Upper lobe of right lung (tissue), 1 donor: ENCODE data around the gene WNK2. TPM values are rescaled to one million over a fixed set of nuclear protein-coding genes. Genes with fewer than 3 reads are reported as not detected.
"Not testable (repeated sequence)": the region's sequence is repeated elsewhere in the genome, so short reads cannot be mapped to it uniquely, and the experiment has no call there.

Source experiments
- ATAC-seq: fragments of 200-7000 bp; cut with Tn5 transposase; one replicate; pipeline ENCODE4 v1.9.1; 2020; ENCODE audit warnings: mild to moderate bottlenecking, moderate library complexity
- DNase-seq: peaks from one replicate; pipeline ENCODE4 v3.0.0-alpha.2; 2020
- H3K27ac ChIP-seq: fragments of 200-600 bp; one replicate; pipeline ENCODE4 v1.8.0; 2022
- H3K27me3 ChIP-seq: fragments of 200-600 bp; one replicate; pipeline ENCODE4 v1.8.0; 2022; ENCODE audit warnings: mild to moderate bottlenecking
- H3K36me3 ChIP-seq: fragments of 200-600 bp; one replicate; pipeline ENCODE4 v1.8.0; 2022
- H3K4me1 ChIP-seq: fragments of 200-600 bp; one replicate; pipeline ENCODE4 v1.8.0; 2022
- H3K4me3 ChIP-seq: fragments of 200-600 bp; one replicate; pipeline ENCODE4 v1.8.0; 2022; ENCODE audit warnings: mild to moderate bottlenecking
- H3K9me3 ChIP-seq: fragments of 200-600 bp; one replicate; pipeline ENCODE4 v1.8.0; 2022
- CTCF ChIP-seq: fragments of 200-600 bp; IDR thresholded peaks from one replicate; pipeline ENCODE4 v1.8.0; 2022; ENCODE audit warnings: antibody characterized with exemption
- intact Hi-C: fragments of 100-400 bp; cut with DNase I; formaldehyde crosslinking; loops from one replicate; pipeline ENCODE4 v1.11.0; 2022
- total RNA-seq: library from RNA; stranded (reverse); fragmentation: NEBNext Ultra II Directional; extraction: Animal tissue kit (Norgen Biotek cat#: 25700); gene quantifications from one replicate; pipeline ENCODE4 v1.2.1, GENCODE V29; 2021
- donor health status: DM: no; HTN: yes; CAD: no; lungs with severe emphysema.

The WNK2 gene
- total RNA-seq, 1 donor from 2014 or later = 0.35 TPM

GRCh38 chr9:93320591-93321219 lies 136.8 kb downstream of the WNK2 start:
- Histone ChIP-seq H3K36me3 (no peaks in the 10 kb centered on the region), H3K4me1 (no peaks in the 10 kb centered on the region), H3K27me3 (peaks cover 10% of the 10 kb centered on the region), H3K27ac (no peak overlapping the region), H3K4me3 (no peak overlapping the region), H3K9me3 (no peaks in the 10 kb centered on the region)
- peak; percentile 53 for DNase-seq
- ATAC-seq = no peak
- no peak for TF ChIP-seq CTCF
- intact Hi-C loops = no loop called here

- ATAC-seq (no peak), DNase-seq (peak; percentile 44)
- Histone ChIP-seq H3K36me3 (no peaks in the 10 kb centered on the region), H3K4me3 (no peak overlapping the region), H3K27ac (no peak overlapping the region), H3K9me3 (no peaks in the 10 kb centered on the region), H3K4me1 (no peaks in the 10 kb centered on the region), H3K27me3 (peaks cover 10% of the 10 kb centered on the region)
- intact Hi-C loops = no loop called here
- no peak for TF ChIP-seq CTCF
Observed at GRCh38 chr9:93321220-93321610, 137.3 kb downstream of the WNK2 start.

DNA sequence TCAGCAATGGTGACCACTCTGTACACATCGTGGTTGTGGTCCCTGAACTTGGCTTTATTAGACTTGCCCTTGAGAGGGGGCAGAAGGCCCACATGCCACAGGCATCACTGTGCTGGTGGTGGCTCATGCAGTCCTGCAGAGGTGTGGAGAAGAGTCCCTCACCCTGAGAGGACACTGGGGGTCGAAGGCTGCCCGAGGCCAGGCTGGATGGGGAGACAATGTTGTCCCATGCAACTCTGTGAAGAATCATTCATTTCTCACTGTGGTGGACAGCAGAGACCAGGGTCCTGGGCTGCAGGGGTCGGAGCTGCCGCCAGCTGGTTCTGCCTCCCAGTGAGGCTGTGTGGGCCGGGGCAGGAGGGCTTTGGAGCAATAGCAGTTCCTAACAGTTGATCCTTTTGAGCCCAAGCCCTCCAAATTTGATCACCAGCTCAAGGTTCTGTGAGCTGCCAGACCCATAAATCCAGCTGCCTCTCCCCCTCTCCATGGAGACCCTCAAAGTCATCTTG lies 139.6 kb downstream of the WNK2 start:
- H3K27me3 ChIP-seq, ATAC-seq, H3K4me3 ChIP-seq, H3K9me3 ChIP-seq, H3K36me3 ChIP-seq, DNase-seq, H3K27ac ChIP-seq, H3K4me1 ChIP-seq, intact Hi-C loops: not testable (repeated sequence)

DNA sequence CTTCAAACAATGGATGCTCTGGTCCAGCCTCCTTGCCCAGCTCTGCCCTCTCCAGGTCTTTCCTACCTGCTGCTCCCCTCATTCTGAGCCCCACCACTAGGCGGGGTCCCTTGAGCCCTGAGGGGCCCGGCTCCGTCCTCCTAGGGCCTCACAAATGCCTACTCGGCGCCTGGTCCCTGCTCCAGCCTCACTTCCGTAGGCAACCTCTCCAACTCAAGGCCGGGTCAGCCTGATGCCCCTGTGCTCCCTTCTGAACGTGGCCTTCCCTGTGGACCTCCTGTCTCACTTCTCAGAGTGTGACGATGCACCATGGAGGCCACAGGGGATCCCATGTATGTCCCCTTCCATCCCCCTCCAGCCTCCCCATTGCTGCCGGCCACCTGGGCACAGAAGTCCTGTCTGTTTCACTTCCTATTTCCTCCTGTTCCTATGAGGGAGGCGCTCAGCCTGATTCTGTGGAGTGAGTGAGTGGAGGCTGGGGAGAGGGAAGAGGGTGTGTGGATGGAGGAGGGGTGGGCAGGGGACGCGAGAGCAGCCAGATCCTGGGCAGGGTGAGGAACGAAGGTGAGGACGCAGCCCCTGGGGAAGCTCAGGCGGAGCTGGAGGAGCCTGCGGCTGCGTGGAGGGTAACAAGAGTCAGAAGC lies 140.4 kb downstream of the WNK2 start:
- no peaks in the 10 kb centered on the region for H3K4me1 ChIP-seq
- peaks cover 4% of the 10 kb centered on the region for H3K27me3 ChIP-seq
- ATAC-seq (no peak), DNase-seq (peak; percentile 60)
- no peaks in the 10 kb centered on the region for H3K9me3 ChIP-seq
- H3K4me3 ChIP-seq = no peak overlapping the region
- intact Hi-C loops = no loop called here
- no peaks in the 10 kb centered on the region for H3K36me3 ChIP-seq
- TF ChIP-seq CTCF = no peak
- H3K27ac ChIP-seq = no peak overlapping the region

DNA sequence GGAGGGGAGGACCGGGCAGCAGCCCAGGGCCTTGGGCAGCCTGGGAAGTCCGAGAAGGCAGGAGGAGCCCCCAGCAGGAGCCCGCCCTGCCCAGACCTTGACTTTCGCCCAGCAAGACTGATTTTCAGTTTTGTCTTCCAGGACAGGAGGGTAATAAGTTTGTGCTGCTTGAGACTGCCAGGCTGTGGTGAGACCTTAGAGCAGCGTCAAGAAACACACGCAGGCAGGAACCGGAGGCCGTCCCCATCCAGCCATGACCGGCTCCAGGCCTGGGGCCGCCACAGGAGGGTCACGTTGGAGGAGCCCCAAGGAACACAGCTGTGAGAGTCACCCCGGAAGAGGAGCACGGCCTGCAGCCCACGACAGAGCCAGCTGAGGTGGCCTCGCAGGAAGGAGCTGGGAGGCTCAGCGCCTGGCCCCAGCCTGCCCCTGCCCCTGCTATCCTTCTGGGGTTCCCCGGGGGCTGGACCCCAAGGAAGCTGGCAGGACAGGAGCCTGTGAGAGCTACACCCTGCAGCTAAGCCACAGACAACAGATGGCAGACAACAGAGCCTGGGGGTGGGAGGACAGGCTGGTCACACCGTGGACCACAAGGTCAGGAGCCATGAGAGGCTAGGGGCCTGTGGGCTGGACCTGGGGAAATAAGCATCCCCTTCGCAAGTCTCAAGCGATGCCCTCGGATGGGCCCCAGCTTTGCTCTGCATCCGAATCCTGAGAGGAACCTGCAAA lies 141.5 kb downstream of the WNK2 start:
- no peaks in the 10 kb centered on the region for H3K27me3 ChIP-seq

More for the DNA sequence above, 141.5 kb downstream of the WNK2 start:
- TF ChIP-seq CTCF = no peak
- peak; percentile 46 for DNase-seq
- intact Hi-C loops = no loop called here
- Histone ChIP-seq H3K4me1 (no peaks in the 10 kb centered on the region), H3K9me3 (no peaks in the 10 kb centered on the region), H3K27ac (no peak overlapping the region), H3K36me3 (no peaks in the 10 kb centered on the region), H3K4me3 (no peak overlapping the region)
- ATAC-seq = no peak
